HEK293 (cell line): ENCODE measurements around the gene HHAT.

Experiments used
- GLI4 ChIP-seq: fragments of 450-650 bp; formaldehyde crosslinking; IDR thresholded peaks from 2 replicates; pipeline ENCODE4 v1.5.1; 2016; ENCODE audit warnings: missing biosample characterization, missing genetic modification characterization
- HOXC10 ChIP-seq: sonication (generic); formaldehyde crosslinking; IDR thresholded peaks from 2 replicates; pipeline ENCODE4 v1.8.1; 2023; ENCODE audit warnings: mild to moderate bottlenecking, missing genetic modification reagents
- MYNN ChIP-seq: fragments of 450-650 bp; formaldehyde crosslinking; IDR thresholded peaks from 2 replicates; pipeline ENCODE4 v1.5.1; 2016; ENCODE audit warnings: missing biosample characterization, missing genetic modification characterization, borderline replicate concordance
- TCF7L2 ChIP-seq: IDR thresholded peaks from 2 replicates; pipeline ENCODE4 v1.6.1; 2011; ENCODE audit warnings: low read depth, mild to moderate bottlenecking, inconsistent platforms, low read length, moderate library complexity, borderline replicate concordance
- YY1 ChIP-seq: fragments of 450-650 bp; formaldehyde crosslinking; IDR thresholded peaks from 2 replicates; pipeline ENCODE4 v1.5.1; 2018; ENCODE audit warnings: missing biosample characterization, missing genetic modification characterization
- ZBTB7A ChIP-seq: fragments of 450-650 bp; formaldehyde crosslinking; IDR thresholded peaks from 2 replicates; pipeline ENCODE4 v1.5.1; 2016; ENCODE audit warnings: low read depth, missing biosample characterization, missing genetic modification characterization
- ZNF146 ChIP-seq: fragments of 450-650 bp; formaldehyde crosslinking; IDR thresholded peaks from 2 replicates; pipeline ENCODE4 v1.5.1; 2016; ENCODE audit warnings: missing biosample characterization, missing genetic modification characterization
- ZNF24 ChIP-seq: fragments of 450-650 bp; formaldehyde crosslinking; IDR thresholded peaks from 2 replicates; pipeline ENCODE4 v1.5.1; 2016; ENCODE audit warnings: missing biosample characterization, missing genetic modification characterization
- ZNF274 ChIP-seq, 2 experiments: fragments of 200-500 bp in 1 of 2; fragments of 450-650 bp in 1 of 2; sonication (Bioruptor generic) in 1 of 2; formaldehyde crosslinking in 1 of 2; IDR thresholded peaks; 2 replicates each; pipeline versions ENCODE4 v1.5.1 to v1.6.1; 2014 to 2016; ENCODE audit warnings: borderline replicate concordance in 1 of 2, inconsistent platforms in 1 of 2, low read length in 1 of 2, missing biosample characterization in 1 of 2, missing genetic modification characterization in 1 of 2
- TF ChIP-seq, protein P1 (sequence below): fragments of 450-650 bp; formaldehyde crosslinking; IDR thresholded peaks from 2 replicates; pipeline ENCODE4 v1.5.1; 2016; ENCODE audit warnings: missing biosample characterization, missing genetic modification characterization
- TF ChIP-seq, protein P2 (sequence below): fragments of 450-650 bp; IDR thresholded peaks from 2 replicates; pipeline ENCODE4 v1.5.1; 2018; ENCODE audit warnings: missing biosample characterization, missing genetic modification characterization
- TF ChIP-seq, protein P3 (sequence below): fragments of 450-650 bp; formaldehyde crosslinking; IDR thresholded peaks from 2 replicates; pipeline ENCODE4; 2016; ENCODE audit warnings: missing biosample characterization, missing genetic modification characterization
- TF ChIP-seq, protein P4 (sequence below): fragments of 450-650 bp; formaldehyde crosslinking; IDR thresholded peaks from 2 replicates; pipeline ENCODE4 v1.5.1; 2016; ENCODE audit warnings: missing biosample characterization, missing genetic modification characterization
- TF ChIP-seq, protein P5 (sequence below): fragments of 450-650 bp; formaldehyde crosslinking; conservative IDR thresholded peaks from 2 replicates; pipeline ENCODE4 v1.5.1; 2016; ENCODE audit warnings: low read depth, missing biosample characterization, missing genetic modification characterization

DNA sequence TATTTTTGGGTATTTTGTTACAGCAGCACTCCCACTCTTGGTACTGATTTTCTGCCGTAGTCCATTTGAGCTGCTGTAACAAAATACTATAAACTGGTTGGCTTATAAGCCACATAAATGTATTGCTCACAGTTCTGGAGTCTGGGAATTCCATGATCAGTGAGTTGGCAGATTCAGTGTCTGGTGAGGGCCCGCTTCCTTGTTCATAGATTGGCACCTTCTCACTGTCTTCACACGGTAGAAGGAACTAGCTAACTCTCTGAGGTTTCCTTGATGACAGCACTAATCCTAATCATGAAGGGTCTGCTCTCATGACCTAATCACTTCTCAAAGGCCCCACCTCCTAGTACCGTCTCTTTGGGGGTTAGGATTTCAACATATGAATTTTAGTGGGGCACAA is 85.2 kb downstream of the HHAT start:
- TF ChIP-seq, protein P1, sequence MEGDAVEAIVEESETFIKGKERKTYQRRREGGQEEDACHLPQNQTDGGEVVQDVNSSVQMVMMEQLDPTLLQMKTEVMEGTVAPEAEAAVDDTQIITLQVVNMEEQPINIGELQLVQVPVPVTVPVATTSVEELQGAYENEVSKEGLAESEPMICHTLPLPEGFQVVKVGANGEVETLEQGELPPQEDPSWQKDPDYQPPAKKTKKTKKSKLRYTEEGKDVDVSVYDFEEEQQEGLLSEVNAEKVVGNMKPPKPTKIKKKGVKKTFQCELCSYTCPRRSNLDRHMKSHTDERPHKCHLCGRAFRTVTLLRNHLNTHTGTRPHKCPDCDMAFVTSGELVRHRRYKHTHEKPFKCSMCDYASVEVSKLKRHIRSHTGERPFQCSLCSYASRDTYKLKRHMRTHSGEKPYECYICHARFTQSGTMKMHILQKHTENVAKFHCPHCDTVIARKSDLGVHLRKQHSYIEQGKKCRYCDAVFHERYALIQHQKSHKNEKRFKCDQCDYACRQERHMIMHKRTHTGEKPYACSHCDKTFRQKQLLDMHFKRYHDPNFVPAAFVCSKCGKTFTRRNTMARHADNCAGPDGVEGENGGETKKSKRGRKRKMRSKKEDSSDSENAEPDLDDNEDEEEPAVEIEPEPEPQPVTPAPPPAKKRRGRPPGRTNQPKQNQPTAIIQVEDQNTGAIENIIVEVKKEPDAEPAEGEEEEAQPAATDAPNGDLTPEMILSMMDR, result no peak
- TF ChIP-seq, protein P2, sequence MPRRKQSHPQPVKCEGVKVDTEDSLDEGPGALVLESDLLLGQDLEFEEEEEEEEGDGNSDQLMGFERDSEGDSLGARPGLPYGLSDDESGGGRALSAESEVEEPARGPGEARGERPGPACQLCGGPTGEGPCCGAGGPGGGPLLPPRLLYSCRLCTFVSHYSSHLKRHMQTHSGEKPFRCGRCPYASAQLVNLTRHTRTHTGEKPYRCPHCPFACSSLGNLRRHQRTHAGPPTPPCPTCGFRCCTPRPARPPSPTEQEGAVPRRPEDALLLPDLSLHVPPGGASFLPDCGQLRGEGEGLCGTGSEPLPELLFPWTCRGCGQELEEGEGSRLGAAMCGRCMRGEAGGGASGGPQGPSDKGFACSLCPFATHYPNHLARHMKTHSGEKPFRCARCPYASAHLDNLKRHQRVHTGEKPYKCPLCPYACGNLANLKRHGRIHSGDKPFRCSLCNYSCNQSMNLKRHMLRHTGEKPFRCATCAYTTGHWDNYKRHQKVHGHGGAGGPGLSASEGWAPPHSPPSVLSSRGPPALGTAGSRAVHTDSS (tag by site-specific recombination), result no peak
- TF ChIP-seq GLI4 (tag by site-specific recombination) (no peak), TCF7L2 (no peak), MYNN (tag by site-specific recombination) (no peak), HOXC10 (CRISPR knock-in tag) (no peak), ZNF146 (tag by site-specific recombination) (no peak), YY1 (tag by site-specific recombination) (no peak), ZBTB7A (tag by site-specific recombination) (no peak), ZNF274 (IDR thresholded peaks at IDR 0.05; ENCODE audit: low read length) (no peak), ZNF274 (tag by site-specific recombination; IDR thresholded peaks at IDR 0.05; ENCODE audit: borderline replicate concordance) (no peak), ZNF24 (tag by site-specific recombination) (no peak)
- TF ChIP-seq, protein P3, sequence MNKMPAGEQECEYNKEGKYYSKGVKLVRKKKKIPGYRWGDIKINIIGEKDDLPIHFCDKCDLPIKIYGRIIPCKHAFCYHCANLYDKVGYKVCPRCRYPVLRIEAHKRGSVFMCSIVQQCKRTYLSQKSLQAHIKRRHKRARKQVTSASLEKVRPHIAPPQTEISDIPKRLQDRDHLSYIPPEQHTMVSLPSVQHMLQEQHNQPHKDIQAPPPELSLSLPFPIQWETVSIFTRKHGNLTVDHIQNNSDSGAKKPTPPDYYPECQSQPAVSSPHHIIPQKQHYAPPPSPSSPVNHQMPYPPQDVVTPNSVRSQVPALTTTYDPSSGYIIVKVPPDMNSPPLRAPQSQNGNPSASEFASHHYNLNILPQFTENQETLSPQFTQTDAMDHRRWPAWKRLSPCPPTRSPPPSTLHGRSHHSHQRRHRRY (tag by site-specific recombination), result no peak
- TF ChIP-seq, protein P4, sequence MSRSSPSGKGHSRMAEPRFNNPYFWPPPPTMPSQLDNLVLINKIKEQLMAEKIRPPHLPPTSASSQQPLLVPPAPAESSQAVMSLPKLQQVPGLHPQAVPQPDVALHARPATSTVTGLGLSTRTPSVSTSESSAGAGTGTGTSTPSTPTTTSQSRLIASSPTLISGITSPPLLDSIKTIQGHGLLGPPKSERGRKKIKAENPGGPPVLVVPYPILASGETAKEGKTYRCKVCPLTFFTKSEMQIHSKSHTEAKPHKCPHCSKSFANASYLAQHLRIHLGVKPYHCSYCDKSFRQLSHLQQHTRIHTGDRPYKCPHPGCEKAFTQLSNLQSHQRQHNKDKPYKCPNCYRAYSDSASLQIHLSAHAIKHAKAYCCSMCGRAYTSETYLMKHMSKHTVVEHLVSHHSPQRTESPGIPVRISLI (tag by site-specific recombination), result no peak
- TF ChIP-seq, protein P5, sequence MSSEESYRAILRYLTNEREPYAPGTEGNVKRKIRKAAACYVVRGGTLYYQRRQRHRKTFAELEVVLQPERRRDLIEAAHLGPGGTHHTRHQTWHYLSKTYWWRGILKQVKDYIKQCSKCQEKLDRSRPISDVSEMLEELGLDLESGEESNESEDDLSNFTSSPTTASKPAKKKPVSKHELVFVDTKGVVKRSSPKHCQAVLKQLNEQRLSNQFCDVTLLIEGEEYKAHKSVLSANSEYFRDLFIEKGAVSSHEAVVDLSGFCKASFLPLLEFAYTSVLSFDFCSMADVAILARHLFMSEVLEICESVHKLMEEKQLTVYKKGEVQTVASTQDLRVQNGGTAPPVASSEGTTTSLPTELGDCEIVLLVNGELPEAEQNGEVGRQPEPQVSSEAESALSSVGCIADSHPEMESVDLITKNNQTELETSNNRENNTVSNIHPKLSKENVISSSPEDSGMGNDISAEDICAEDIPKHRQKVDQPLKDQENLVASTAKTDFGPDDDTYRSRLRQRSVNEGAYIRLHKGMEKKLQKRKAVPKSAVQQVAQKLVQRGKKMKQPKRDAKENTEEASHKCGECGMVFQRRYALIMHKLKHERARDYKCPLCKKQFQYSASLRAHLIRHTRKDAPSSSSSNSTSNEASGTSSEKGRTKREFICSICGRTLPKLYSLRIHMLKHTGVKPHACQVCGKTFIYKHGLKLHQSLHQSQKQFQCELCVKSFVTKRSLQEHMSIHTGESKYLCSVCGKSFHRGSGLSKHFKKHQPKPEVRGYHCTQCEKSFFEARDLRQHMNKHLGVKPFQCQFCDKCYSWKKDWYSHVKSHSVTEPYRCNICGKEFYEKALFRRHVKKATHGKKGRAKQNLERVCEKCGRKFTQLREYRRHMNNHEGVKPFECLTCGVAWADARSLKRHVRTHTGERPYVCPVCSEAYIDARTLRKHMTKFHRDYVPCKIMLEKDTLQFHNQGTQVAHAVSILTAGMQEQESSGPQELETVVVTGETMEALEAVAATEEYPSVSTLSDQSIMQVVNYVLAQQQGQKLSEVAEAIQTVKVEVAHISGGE (tag by site-specific recombination), result no peak
